SW480 (cell line): Measurements from ENCODE around the gene IL22RA2.
"Not testable (repeated sequence)": the region's sequence is repeated elsewhere in the genome, so short reads cannot be mapped to it uniquely, and the experiment has no call there.

Source experiments
- DNase-seq: peaks from one replicate; pipeline ENCODE4 v3.0.0-alpha.2; 2016; ENCODE audit warnings: low spot score

Gene IL22RA2

DNA sequence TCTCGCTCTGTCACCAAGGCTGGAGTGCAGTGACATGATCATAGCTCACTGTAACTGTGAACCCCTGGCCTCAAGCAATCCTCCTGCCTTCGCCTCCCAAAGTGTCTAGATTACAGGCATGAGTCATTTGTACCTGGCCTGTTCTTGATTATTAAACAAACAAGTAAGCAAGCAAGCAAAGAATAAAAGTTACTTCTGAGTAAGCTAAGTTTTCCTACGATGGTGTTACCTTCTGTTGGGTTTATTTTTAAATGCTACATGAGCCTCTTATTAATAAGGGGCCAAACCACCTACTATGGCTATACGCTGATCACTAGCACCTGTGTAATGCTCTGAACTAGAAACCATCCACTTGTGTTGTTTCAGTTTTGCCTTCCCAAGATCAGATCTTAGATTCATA lies 50.8 kb downstream of the IL22RA2 start:
- DNase-seq, result no peak

GRCh38 chr6:137121401-137121997 lies 51.9 kb downstream of the IL22RA2 start:
- no peak for DNase-seq

- DNase-seq, result no peak
Measured at GRCh38 chr6:137120748-137121147, 52.7 kb downstream of the IL22RA2 start.

GRCh38 chr6:137119196-137120104 lies 54.0 kb downstream of the IL22RA2 start:
- DNase-seq, result no peak

GRCh38 chr6:137117581-137117980 lies 55.9 kb downstream of the IL22RA2 start:
- DNase-seq, result no peak

DNA sequence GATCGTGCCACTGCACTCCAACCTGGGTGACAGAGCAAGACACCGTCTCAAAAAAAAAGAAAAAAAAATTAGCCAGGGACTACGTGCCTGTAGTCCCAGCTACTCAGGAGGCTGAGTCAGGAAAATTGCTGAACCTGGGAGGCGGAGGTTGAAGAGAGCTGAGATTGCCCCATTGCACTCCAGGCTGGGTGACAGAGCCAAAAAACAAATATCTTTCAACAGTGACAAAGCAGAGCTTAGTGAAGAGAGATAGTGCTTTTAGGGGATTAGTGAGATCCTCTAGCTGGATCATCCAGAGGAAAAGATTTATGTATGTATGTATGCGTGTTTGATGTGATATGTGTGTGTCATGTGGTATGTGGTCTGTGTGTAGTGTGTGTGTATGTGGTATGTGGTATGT lies 56.6 kb downstream of the IL22RA2 start:
- no peak for DNase-seq

GRCh38 chr6:137115658-137116057 lies 57.8 kb downstream of the IL22RA2 start:
- no peak for DNase-seq

- DNase-seq, result no peak
Measured at GRCh38 chr6:137112067-137112355, 61.4 kb downstream of the IL22RA2 start.

- no peak for DNase-seq
Measured at GRCh38 chr6:137111296-137112066, 62.0 kb downstream of the IL22RA2 start.

- no peak for DNase-seq
Measured at GRCh38 chr6:137107767-137108105, 65.7 kb downstream of the IL22RA2 start.

DNA sequence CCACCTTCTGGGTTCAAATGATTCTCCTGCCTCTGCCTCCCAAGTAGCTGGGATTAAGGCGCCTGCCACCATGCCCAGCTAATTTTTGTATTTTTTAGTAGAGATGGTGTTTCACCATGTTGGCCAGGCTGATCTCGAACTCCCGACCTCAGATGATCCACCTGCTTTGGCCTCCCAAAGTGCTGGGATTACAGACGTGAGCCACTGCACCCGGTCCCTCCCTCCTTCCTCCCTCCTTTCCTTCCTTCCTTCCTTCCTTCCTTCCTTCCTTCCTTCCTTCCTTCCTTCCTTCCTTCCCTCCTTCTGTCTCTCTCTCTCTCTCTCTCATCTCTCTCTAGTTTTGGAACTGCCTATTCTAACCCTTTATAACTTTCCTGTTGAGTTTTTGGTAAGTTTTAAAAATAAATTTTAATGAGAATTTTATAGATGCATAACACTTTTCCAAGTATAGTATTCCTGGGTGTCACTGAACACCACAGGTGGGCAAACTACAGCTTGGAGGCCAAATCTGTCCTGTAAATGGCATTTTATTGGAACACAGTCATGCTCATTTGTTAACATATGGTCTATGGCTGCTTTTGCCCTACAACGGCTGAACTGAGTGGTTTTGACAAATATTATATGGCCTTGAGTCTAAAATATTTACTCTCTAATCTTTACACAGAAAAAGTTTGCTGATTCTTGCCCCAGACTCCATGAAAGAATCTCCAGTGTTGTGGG lies 66.2 kb downstream of the IL22RA2 start:
- not testable (repeated sequence) for DNase-seq

DNA sequence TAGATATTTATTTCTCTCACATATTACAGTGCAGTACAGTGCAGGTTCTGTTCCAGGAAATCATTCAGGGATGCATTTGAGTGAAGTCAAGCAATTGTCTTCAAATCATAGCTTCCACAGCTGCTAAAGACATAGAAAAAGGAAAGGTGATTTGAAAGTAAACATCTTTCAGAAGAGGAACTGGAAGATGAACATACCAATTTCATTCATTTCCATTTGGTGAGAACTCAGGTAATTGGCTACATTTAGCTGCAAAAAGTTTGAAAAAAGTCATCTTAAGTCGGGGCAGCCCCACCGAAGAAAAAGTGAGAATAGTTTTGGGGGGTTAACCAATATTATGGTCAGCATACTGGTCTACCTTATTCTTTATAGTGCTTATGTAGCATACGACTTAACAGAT lies 67.3 kb downstream of the IL22RA2 start:
- DNase-seq, result no peak

DNA sequence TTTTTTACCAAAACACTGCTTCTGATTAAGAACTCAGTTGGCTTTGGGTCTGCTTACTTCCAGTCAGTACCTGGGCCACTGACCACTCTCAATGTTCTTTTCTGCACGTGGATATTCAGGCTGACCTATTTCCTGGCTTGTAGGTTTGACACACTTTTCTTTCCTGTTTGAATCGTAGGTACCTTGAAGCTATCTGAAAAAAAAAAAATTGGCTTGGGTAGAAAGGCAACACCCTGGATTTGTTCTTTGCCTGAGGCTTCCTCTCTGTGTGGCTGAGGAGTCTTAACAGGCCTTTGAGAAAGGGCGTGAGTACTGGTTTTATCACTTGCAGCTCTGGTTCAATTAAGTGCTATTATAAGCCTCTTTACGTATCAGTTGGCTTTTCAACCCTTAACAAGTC lies 68.1 kb downstream of the IL22RA2 start:
- no peak for DNase-seq

DNA sequence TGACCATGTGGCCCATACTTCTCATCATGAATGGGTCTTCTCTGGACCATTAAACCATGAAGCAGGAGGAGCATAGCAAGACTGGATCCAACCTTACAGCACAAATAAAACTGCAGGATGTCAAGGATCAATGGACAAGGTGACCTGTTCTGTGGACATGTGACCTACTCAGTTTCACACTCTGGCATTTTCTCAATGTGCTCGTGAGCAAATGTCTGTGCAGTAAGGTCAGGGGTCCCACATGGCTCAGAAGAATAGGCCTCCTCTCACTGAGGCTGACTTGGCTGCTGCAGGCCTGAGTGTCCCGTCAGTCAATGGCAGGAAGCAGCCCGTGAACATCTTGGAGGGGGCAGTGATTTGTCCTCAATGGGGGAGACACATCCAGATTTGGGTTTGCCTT lies 68.5 kb downstream of the IL22RA2 start:
- DNase-seq, result no peak

GRCh38 chr6:137102851-137103492 lies 70.5 kb downstream of the IL22RA2 start:
- no peak for DNase-seq

DNA sequence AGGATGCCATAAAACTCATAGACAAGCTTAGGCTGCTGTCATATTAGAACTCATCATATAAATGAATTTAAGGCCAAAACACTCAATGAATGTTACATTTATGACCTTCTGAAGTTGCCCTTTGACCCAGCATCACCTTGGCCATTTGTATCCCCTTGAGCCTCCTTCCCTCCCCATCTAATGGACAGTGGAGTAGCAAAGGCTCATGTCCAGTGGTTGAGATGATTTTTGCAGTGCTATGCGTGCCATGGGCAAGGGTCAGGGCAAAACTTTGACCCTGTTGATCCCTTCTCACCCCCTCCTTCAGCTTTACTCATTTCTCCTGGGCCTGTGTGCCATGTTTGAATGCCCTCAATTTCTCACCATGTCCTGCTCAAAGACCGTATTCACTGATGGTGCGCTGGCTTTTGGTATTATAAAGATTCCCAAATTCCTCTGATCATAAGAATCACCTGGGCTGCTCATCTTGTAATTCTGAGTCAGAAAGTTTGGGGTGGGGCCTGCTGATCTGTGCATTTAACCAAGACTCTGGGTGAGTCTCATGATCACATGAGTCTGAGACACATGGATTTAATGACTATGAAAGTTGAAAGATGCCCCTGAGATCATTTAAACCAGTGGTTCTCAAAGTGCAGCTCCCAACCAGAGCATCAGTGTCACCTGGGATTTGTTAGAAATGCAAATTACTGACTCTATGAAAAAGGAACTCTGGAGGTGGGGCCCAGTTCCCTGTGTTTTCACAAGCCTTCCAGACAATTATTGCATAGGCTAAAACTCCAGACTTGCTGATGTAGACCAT lies 71.2 kb downstream of the IL22RA2 start:
- DNase-seq, result no peak

DNA sequence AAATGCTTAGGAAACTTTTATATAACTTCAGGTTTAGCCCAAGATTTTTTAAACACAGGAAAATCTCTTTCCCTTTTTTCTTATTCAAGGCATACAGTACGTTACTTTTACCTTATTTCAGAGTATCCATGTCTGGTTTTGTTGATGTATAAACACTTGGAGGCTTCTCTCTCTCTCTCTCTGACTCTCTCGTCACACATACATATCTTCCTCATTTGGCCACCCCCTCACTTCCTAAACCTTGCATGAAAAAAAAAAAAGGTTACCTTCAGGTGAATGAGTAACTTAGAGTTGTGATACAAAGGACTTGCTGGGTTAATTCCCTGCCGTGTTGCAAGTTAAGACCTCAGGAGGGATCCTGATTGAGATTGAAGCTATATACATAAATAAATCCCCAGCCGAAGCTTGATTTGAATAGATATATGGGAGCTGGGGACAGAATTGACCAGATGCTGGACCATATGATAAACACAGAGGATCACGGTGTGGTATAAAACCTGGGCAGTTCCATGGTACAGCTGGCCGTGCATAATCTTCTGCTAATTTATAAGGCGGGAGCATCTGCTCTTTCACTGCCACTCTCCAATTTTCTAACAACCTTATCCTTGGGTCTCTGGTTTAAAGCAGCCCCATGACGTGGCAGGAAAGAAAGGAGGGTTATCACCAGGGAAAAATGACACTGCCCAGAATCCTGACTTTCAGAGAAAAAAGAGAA lies 73.6 kb downstream of the IL22RA2 start:
- DNase-seq, result no peak

- DNase-seq, result no peak
Measured at GRCh38 chr6:137097526-137097925, 75.9 kb downstream of the IL22RA2 start.

DNA sequence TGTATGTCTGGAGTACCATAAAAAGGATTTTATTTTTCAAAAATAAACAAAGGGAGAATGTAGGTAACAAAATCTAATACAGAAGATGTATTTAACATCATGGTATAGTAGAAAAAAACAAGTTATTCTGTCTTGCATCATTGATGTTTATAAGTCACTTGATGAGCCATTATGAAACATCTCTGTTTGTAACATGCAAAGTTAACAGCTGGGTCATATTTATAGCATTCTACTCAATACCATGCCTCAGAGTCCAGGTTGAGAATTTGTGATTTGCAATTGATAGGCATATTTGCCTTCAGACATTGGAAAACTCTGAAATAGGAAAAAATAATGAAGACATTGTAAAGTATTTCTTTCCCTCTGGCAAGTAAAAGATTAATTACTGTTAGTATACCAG lies 76.4 kb downstream of the IL22RA2 start:
- DNase-seq, result no peak

- no peak for DNase-seq
Measured at GRCh38 chr6:137095651-137096238, 77.7 kb downstream of the IL22RA2 start.
